Lower leg skin (tissue), 4 donors: Measurements from ENCODE around the gene PNCK. TPM values are rescaled to one million over a fixed set of nuclear protein-coding genes. Genes with fewer than 3 reads are reported as not detected.

Source experiments
- DNase-seq, 2 donors: peaks; one replicate each; pipeline ENCODE4 v3.0.0-alpha.2; 2019; ENCODE audit warnings: low spot score in 2 of 2
- H3K4me3 ChIP-seq: fragments of 200-600 bp; sonication (generic); 2 replicates; pipeline ENCODE4 v1.5.1; 2017; ENCODE audit warnings: mild to moderate bottlenecking, low read depth; ENCODE audit not compliant: poor library complexity, severe bottlenecking
- CTCF ChIP-seq, 3 donors: fragments of 450-650 bp; IDR thresholded peaks; one replicate each; pipeline ENCODE4 v1.5.1; 2016; ENCODE audit warnings: antibody characterized with exemption in 3 of 3, mild to moderate bottlenecking in 3 of 3, moderate library complexity in 2 of 3
- POLR2A ChIP-seq, 2 donors: fragments of 450-650 bp; IDR thresholded peaks; one replicate each; pipeline ENCODE4 v1.6.1; 2016 to 2017; ENCODE audit warnings: antibody characterized with exemption in 2 of 2, mild to moderate bottlenecking in 1 of 2, moderate library complexity in 1 of 2
- WGBS, 2 donors: methylation state at CpG; one replicate each; pipeline ENCODE4 v1.1.5; 2018; 5-methylcytosine and 5-hydroxymethylcytosine counted together
- intact Hi-C: fragments of 100-400 bp; cut with DNase I; formaldehyde crosslinking; loops from one replicate; pipeline ENCODE4 v1.15.0; 2023; ENCODE audit warnings: low total_unique reads
- total RNA-seq, 4 donors: library from RNA; depleted of rRNA; stranded (reverse); fragments of >200 nt; gene quantifications; one replicate each; pipeline ENCODE4 v1.1.0, GENCODE V29; 2016

PNCK gene
- total RNA-seq, 4 donors from 2014 or later, result 0.76 to 6.7 (median 2.1) TPM

- no peak for DNase-seq
- 85 to 91% methylated on average over 8 of the region's 8 CpGs for WGBS, 2 donors
- TF ChIP-seq POLR2A (IDR thresholded peaks at IDR 0.05), result no peak
These were observed 45.5 kb downstream of the PNCK start for GRCh38 chrX:153628129-153628528.

GRCh38 chrX:153627675-153628111, 45.9 kb downstream of the PNCK start:
- TF ChIP-seq POLR2A (IDR thresholded peaks at IDR 0.05) (no peak), CTCF (IDR thresholded peaks at IDR 0.05) (no peak)
- 63 to 74% methylated on average over 7 to 14 of the region's 15 CpGs for WGBS, 2 donors
- intact Hi-C loops, result loop anchor here (10.0 kb wide), 1 partner anchor 233 kb away; no protein-coding TSS in a partner anchor
- no peak for DNase-seq
- H3K4me3 ChIP-seq, result no peak overlapping the region

More at GRCh38 chrX:153628129-153628528, 45.5 kb downstream of the PNCK start:
- intact Hi-C loops, result loop anchor here (10.0 kb wide), 1 partner anchor 233 kb away; no protein-coding TSS in a partner anchor
- H3K4me3 ChIP-seq, result no peak overlapping the region

GRCh38 chrX:153626863-153627674, 46.5 kb downstream of the PNCK start:
- 77 to 81% methylated on average over 7 to 33 of the region's 35 CpGs for WGBS, 2 donors
- DNase-seq, result no peak
- H3K4me3 ChIP-seq, result no peak overlapping the region
- TF ChIP-seq CTCF (IDR thresholded peaks at IDR 0.05) (no peak), POLR2A (IDR thresholded peaks at IDR 0.05) (no peak)
- intact Hi-C loops, result loop anchor here (10.0 kb wide), 1 partner anchor 232 kb away; no protein-coding TSS in a partner anchor

- no peak for TF ChIP-seq POLR2A (IDR thresholded peaks at IDR 0.05)
- TF ChIP-seq CTCF (IDR thresholded peaks at IDR 0.05), result no peak
- intact Hi-C loops, result loop anchor here (10.0 kb wide), 1 partner anchor 231 kb away; no protein-coding TSS in a partner anchor
- H3K4me3 ChIP-seq, result no peak overlapping the region
- 88% methylated on average over 3 to 10 of the region's 16 CpGs for WGBS, 2 donors
- no peak for DNase-seq
These were observed 47.5 kb downstream of the PNCK start for GRCh38 chrX:153626025-153626633.

- intact Hi-C loops, result loop anchor here (10.0 kb wide), 1 partner anchor 231 kb away; no protein-coding TSS in a partner anchor
- no peak for DNase-seq
- no peak for TF ChIP-seq CTCF (IDR thresholded peaks at IDR 0.05)
- no peak for TF ChIP-seq POLR2A (IDR thresholded peaks at IDR 0.05)
- H3K4me3 ChIP-seq, result no peak overlapping the region
- WGBS, 2 donors, result 92 to 96% methylated on average over 6 to 21 of the region's 21 CpGs
These were observed 48.2 kb downstream of the PNCK start for GRCh38 chrX:153625271-153626024.
